WERI-Rb-1 (cell line): ENCODE measurements around the gene ADGRL3.

Experiments used
- DNase-seq: peaks from one replicate; pipeline ENCODE4 v3.0.0-alpha.2; 2020
- H3K27ac ChIP-seq: fragments of 250-450 bp; sonication (Bioruptor Pico); 2 replicates; pipeline ENCODE4 v1.5.1; 2020; ENCODE audit warnings: mild to moderate bottlenecking, moderate library complexity
- H3K27me3 ChIP-seq: fragments of 250-450 bp; sonication (Bioruptor Pico); 2 replicates; pipeline ENCODE4 v1.5.1; 2021; ENCODE audit warnings: mild to moderate bottlenecking, low read depth, moderate library complexity; ENCODE audit not compliant: insufficient read depth, severe bottlenecking
- H3K36me3 ChIP-seq: fragments of 250-450 bp; sonication (Bioruptor Pico); 2 replicates; pipeline ENCODE4 v1.5.1; 2020; ENCODE audit warnings: mild to moderate bottlenecking, moderate library complexity
- H3K4me3 ChIP-seq: 2 replicates; pipeline ENCODE4 v1.5.1; 2011; ENCODE audit warnings: low read depth, mild to moderate bottlenecking, control low read depth, low read length
- H3K9me3 ChIP-seq: fragments of 250-450 bp; sonication (Bioruptor Pico); 2 replicates; pipeline ENCODE4 v1.5.1; 2021; ENCODE audit warnings: mild to moderate bottlenecking, moderate library complexity; ENCODE audit not compliant: severe bottlenecking
- TF ChIP-seq, protein P1 (sequence below): IDR thresholded peaks from 2 replicates; pipeline ENCODE4 v1.5.1; 2011; ENCODE audit warnings: low read depth, mild to moderate bottlenecking, control low read depth, inconsistent platforms, low read length

Gene ADGRL3

DNA sequence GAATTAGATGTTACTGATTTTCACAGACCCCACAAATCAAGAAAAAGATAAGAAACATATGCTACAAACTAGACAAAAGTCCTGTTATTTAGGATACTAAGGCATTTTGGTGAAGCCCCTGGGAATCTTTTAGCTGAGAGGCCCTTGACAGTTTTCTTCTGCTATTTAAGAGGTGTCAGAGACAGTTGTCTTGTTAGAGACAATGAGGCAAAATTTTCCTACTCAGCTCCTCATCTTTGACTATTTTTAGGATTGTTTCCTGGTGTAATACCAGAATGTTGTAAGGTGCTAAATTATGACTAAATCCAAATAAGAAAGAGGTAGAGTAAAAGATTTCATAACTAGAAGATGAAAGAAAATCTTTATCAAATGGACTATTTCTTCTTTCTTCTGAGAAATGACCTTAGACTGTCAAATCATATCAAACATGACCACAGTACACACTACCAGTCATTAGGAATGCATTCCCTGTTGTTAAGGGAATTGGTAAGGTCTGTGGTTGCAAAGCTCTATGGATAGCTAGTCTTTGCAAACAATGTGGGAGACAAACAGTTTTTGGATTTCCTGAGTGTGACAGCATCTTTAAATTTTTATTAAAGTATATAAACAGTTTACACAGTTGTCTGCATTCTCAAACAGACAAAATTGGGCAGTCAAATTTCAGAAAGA, 926.1 kb downstream of the ADGRL3 start:
- Histone ChIP-seq H3K36me3 (no peaks in the 10 kb centered on the region), H3K4me3 (no peak overlapping the region), H3K27me3 (no peaks in the 10 kb centered on the region), H3K9me3 (no peaks in the 10 kb centered on the region), H3K27ac (no peak overlapping the region)
- no peak for DNase-seq
- TF ChIP-seq, protein P1, sequence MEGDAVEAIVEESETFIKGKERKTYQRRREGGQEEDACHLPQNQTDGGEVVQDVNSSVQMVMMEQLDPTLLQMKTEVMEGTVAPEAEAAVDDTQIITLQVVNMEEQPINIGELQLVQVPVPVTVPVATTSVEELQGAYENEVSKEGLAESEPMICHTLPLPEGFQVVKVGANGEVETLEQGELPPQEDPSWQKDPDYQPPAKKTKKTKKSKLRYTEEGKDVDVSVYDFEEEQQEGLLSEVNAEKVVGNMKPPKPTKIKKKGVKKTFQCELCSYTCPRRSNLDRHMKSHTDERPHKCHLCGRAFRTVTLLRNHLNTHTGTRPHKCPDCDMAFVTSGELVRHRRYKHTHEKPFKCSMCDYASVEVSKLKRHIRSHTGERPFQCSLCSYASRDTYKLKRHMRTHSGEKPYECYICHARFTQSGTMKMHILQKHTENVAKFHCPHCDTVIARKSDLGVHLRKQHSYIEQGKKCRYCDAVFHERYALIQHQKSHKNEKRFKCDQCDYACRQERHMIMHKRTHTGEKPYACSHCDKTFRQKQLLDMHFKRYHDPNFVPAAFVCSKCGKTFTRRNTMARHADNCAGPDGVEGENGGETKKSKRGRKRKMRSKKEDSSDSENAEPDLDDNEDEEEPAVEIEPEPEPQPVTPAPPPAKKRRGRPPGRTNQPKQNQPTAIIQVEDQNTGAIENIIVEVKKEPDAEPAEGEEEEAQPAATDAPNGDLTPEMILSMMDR = no peak
